Mesenteric fat pad (tissue), 1 donor: ENCODE data around the gene GRIP1. TPM values are rescaled to one million over a fixed set of nuclear protein-coding genes. Genes with fewer than 3 reads are reported as not detected.

ENCODE experiments used
- DNase-seq: peaks from one replicate; pipeline ENCODE4 v3.0.0-alpha.2; 2020; ENCODE audit warnings: low spot score
- total RNA-seq: library from RNA; stranded (reverse); fragmentation: NEBNext Ultra II Directional; extraction: Animal tissue kit (Norgen Biotek cat#: 25700); gene quantifications from one replicate; pipeline ENCODE4 v1.2.1, GENCODE V29; 2021
- donor health status: DM: yes; HTN: yes; CAD: no.

The GRIP1 gene
- total RNA-seq, 1 donor from 2014 or later: 1.6 TPM

- no peak for DNase-seq
Observed at GRCh38 chr12:66692986-66693385, 14.1 kb upstream of the GRIP1 start.

GRCh38 chr12:66692170-66692569 lies 13.3 kb upstream of the GRIP1 start:
- no peak for DNase-seq

GRCh38 chr12:66688846-66689439 lies 10.1 kb upstream of the GRIP1 start:
- DNase-seq: no peak

GRCh38 chr12:66684222-66684621 lies 5.3 kb upstream of the GRIP1 start:
- no peak for DNase-seq

GRCh38 chr12:66683822-66684221 lies 4.9 kb upstream of the GRIP1 start:
- DNase-seq: no peak

- DNase-seq: no peak
Observed at GRCh38 chr12:66683073-66683472, 4.2 kb upstream of the GRIP1 start.

GRCh38 chr12:66679461-66680084 lies 697 bp upstream of the GRIP1 start:
- no peak for DNase-seq

GRCh38 chr12:66676241-66676640 lies 2.6 kb downstream of the GRIP1 start:
- DNase-seq: no peak

- DNase-seq: no peak
Observed at GRCh38 chr12:66674495-66675122, 4.3 kb downstream of the GRIP1 start.

- no peak for DNase-seq
Observed at GRCh38 chr12:66669541-66669940, 9.3 kb downstream of the GRIP1 start.

GRCh38 chr12:66668311-66668710 lies 10.6 kb downstream of the GRIP1 start:
- no peak for DNase-seq

- DNase-seq: no peak
Observed at GRCh38 chr12:66667906-66668305, 11.0 kb downstream of the GRIP1 start.

GRCh38 chr12:66666481-66666880 lies 12.4 kb downstream of the GRIP1 start:
- DNase-seq: no peak

GRCh38 chr12:66665435-66665985 lies 13.4 kb downstream of the GRIP1 start:
- no peak for DNase-seq

- no peak for DNase-seq
Observed at GRCh38 chr12:66664076-66664475, 14.8 kb downstream of the GRIP1 start.

GRCh38 chr12:66663611-66664010 lies 15.3 kb downstream of the GRIP1 start:
- no peak for DNase-seq

- DNase-seq: no peak
Observed at GRCh38 chr12:66662729-66663128, 16.1 kb downstream of the GRIP1 start.

GRCh38 chr12:66662179-66662578 lies 16.7 kb downstream of the GRIP1 start:
- DNase-seq: no peak

GRCh38 chr12:66661357-66661756 lies 17.5 kb downstream of the GRIP1 start:
- no peak for DNase-seq

- DNase-seq: no peak
Observed at GRCh38 chr12:66653796-66654195, 25.1 kb downstream of the GRIP1 start.

- no peak for DNase-seq
Observed at GRCh38 chr12:66648033-66648735, 30.7 kb downstream of the GRIP1 start.
